SK-N-SH treated with all-trans-retinoic acid at 6 μM for 48 hours (cell line): ENCODE measurements around the gene FAM13A.

ENCODE experiments used
- ARNTL ChIP-seq: fragments of 450-650 bp; formaldehyde crosslinking; IDR thresholded peaks from 2 replicates; pipeline ENCODE4 v1.5.0; 2020; ENCODE audit warnings: low read depth, mild to moderate bottlenecking, moderate library complexity, borderline replicate concordance
- OSR1 ChIP-seq: fragments of 250-450 bp; sonication (Bioruptor Pico); IDR thresholded peaks from 2 replicates; pipeline ENCODE4 v1.8.0; 2022; ENCODE audit warnings: moderate library complexity, mild to moderate bottlenecking, inconsistent platforms
- TCF4 ChIP-seq: fragments of 250-450 bp; sonication (Bioruptor Pico); IDR thresholded peaks from 2 replicates; pipeline ENCODE4 v1.8.0; 2021; ENCODE audit warnings: mild to moderate bottlenecking, moderate library complexity, borderline replicate concordance
- TOX ChIP-seq: fragments of 250-450 bp; sonication (Bioruptor Pico); IDR thresholded peaks from 2 replicates; pipeline ENCODE4 v1.8.0; 2021; ENCODE audit warnings: mild to moderate bottlenecking, moderate library complexity, borderline replicate concordance
- ZC3H10 ChIP-seq: fragments of 250-450 bp; sonication (Bioruptor Pico); IDR thresholded peaks from 2 replicates; pipeline ENCODE4 v1.5.1; 2021; ENCODE audit warnings: mild to moderate bottlenecking, moderate library complexity
- ZFP30 ChIP-seq: fragments of 450-650 bp; formaldehyde crosslinking; IDR thresholded peaks from 2 replicates; pipeline ENCODE4 v1.5.0; 2022; ENCODE audit warnings: mild to moderate bottlenecking, moderate library complexity
- ZNF8 ChIP-seq: fragments of 450-650 bp; formaldehyde crosslinking; IDR thresholded peaks from 2 replicates; pipeline ENCODE4 v1.5.0; 2020; ENCODE audit warnings: mild to moderate bottlenecking, moderate library complexity

- TF ChIP-seq OSR1 (no peak), ZFP30 (CRISPR knock-in tag) (no peak), ZC3H10 (CRISPR knock-in tag) (no peak), ARNTL (CRISPR knock-in tag) (no peak), TOX (CRISPR knock-in tag) (no peak), TCF4 (CRISPR knock-in tag) (no peak), ZNF8 (CRISPR knock-in tag) (no peak)
Observed at GRCh38 chr4:88791274-88791673, 265.7 kb downstream of the FAM13A start.
